Right lobe of liver (tissue), 4 donors: Measurements from ENCODE around the gene SRF.

Source experiments
- POLR2A ChIP-seq: fragments of 450-650 bp; IDR thresholded peaks from one replicate; pipeline ENCODE4 v1.6.1; 2017; ENCODE audit warnings: antibody characterized with exemption, mild to moderate bottlenecking
- TF ChIP-seq, protein P1 (sequence below), 4 donors: fragments of 200-600 bp in 3 of 4; fragments of 450-650 bp in 1 of 4; IDR thresholded peaks; one replicate each; pipeline versions ENCODE4 v1.5.1 to v1.8.0; 2016 to 2022; ENCODE audit warnings: antibody characterized with exemption in 4 of 4, mild to moderate bottlenecking in 2 of 4
- donor health status: DM: no; HTN: no; CAD: no.
- donor health status: DM: no; HTN: no; CAD: no.
- donor health status: DM: no; HTN: yes; CAD: no.

GRCh38 chr6:43199912-43200311 lies 28.8 kb downstream of the SRF start:
- TF ChIP-seq, protein P1, sequence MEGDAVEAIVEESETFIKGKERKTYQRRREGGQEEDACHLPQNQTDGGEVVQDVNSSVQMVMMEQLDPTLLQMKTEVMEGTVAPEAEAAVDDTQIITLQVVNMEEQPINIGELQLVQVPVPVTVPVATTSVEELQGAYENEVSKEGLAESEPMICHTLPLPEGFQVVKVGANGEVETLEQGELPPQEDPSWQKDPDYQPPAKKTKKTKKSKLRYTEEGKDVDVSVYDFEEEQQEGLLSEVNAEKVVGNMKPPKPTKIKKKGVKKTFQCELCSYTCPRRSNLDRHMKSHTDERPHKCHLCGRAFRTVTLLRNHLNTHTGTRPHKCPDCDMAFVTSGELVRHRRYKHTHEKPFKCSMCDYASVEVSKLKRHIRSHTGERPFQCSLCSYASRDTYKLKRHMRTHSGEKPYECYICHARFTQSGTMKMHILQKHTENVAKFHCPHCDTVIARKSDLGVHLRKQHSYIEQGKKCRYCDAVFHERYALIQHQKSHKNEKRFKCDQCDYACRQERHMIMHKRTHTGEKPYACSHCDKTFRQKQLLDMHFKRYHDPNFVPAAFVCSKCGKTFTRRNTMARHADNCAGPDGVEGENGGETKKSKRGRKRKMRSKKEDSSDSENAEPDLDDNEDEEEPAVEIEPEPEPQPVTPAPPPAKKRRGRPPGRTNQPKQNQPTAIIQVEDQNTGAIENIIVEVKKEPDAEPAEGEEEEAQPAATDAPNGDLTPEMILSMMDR (IDR thresholded peaks at IDR 0.05) = no peak
- TF ChIP-seq POLR2A = no peak
